HepG2 (cell line): ENCODE results near the gene DPEP3. TPM values are rescaled to one million over a fixed set of nuclear protein-coding genes. Genes with fewer than 3 reads are reported as not detected.

Source experiments
- CBFB ChIP-seq: sonication (generic); formaldehyde crosslinking; IDR thresholded peaks from 2 replicates; pipeline ENCODE4 v1.4.0; 2020; ENCODE audit warnings: missing genetic modification reagents
- ELF4 ChIP-seq: sonication (generic); formaldehyde crosslinking; IDR thresholded peaks from 2 replicates; pipeline ENCODE4 v1.5.0; 2020; ENCODE audit warnings: missing genetic modification reagents, mild to moderate bottlenecking, moderate library complexity, borderline replicate concordance
- HBP1 ChIP-seq: IDR thresholded peaks from 2 replicates; pipeline ENCODE4 v1.6.1; 2016; ENCODE audit warnings: low read depth, control low read depth
- HDAC2 ChIP-seq: sonication (generic); formaldehyde crosslinking; IDR thresholded peaks from 2 replicates; pipeline ENCODE4 v1.4.0; 2020; ENCODE audit warnings: missing genetic modification reagents
- JUN ChIP-seq: sonication (generic); formaldehyde crosslinking; IDR thresholded peaks from 2 replicates; pipeline ENCODE4 v1.4.0; 2020; ENCODE audit warnings: mild to moderate bottlenecking, missing genetic modification reagents
- MAF1 ChIP-seq: sonication (generic); formaldehyde crosslinking; IDR thresholded peaks from 2 replicates; pipeline ENCODE4 v1.5.0; 2020; ENCODE audit warnings: missing genetic modification reagents, borderline replicate concordance
- MAFF ChIP-seq: IDR thresholded peaks from 2 replicates; pipeline ENCODE4 v1.6.1; 2011; ENCODE audit warnings: low read depth, low read length, improper control_type of control experiment
- MAFK ChIP-seq, 2 experiments: IDR thresholded peaks in 1 of 2; conservative IDR thresholded peaks in 1 of 2; 2 replicates each; pipeline ENCODE4 v1.6.1; 2011; ENCODE audit warnings: improper control_type of control experiment in 2 of 2, low read length in 2 of 2
- MBD4 ChIP-seq: IDR thresholded peaks from 2 replicates; pipeline ENCODE4 v1.6.1; 2012; ENCODE audit warnings: low read length, inconsistent platforms, borderline replicate concordance
- NCOA1 ChIP-seq: sonication (generic); formaldehyde crosslinking; IDR thresholded peaks from 2 replicates; pipeline ENCODE4 v1.9.0; 2021; ENCODE audit warnings: missing genetic modification reagents
- NFKB2 ChIP-seq: sonication (generic); formaldehyde crosslinking; IDR thresholded peaks from 2 replicates; pipeline ENCODE4 v1.4.0; 2020; ENCODE audit warnings: missing genetic modification reagents, borderline replicate concordance
- POLR2AphosphoS5 ChIP-seq: IDR thresholded peaks from 2 replicates; pipeline ENCODE4 v1.6.1; 2012; ENCODE audit warnings: low read depth, low read length
- SALL2 ChIP-seq: sonication (generic); formaldehyde crosslinking; IDR thresholded peaks from 2 replicates; pipeline ENCODE4 v1.8.1; 2023; ENCODE audit warnings: mild to moderate bottlenecking, missing genetic modification reagents, inconsistent platforms
- SOX5 ChIP-seq: IDR thresholded peaks from 2 replicates; pipeline ENCODE4 v1.6.1; 2016; ENCODE audit warnings: borderline replicate concordance
- TAF1 ChIP-seq: sonication (generic); formaldehyde crosslinking; IDR thresholded peaks from 2 replicates; pipeline ENCODE4 v1.4.0; 2020; ENCODE audit warnings: missing genetic modification reagents
- TARDBP ChIP-seq: sonication (generic); formaldehyde crosslinking; IDR thresholded peaks from 2 replicates; pipeline ENCODE4 v1.8.0; 2022; ENCODE audit warnings: mild to moderate bottlenecking, missing genetic modification reagents
- TERF1 ChIP-seq: sonication (generic); formaldehyde crosslinking; IDR thresholded peaks from 2 replicates; pipeline ENCODE4 v1.8.0; 2022; ENCODE audit warnings: mild to moderate bottlenecking, missing genetic modification reagents, moderate library complexity
- ZBTB7B ChIP-seq: sonication (generic); formaldehyde crosslinking; IDR thresholded peaks from 2 replicates; pipeline ENCODE4 v1.4.0; 2020; ENCODE audit warnings: missing genetic modification reagents
- ZEB1 ChIP-seq: IDR thresholded peaks from 2 replicates; pipeline ENCODE4 v1.6.1; 2012; ENCODE audit warnings: mild to moderate bottlenecking, low read depth, inconsistent platforms; ENCODE audit not compliant: insufficient replicate concordance
- ZNF282 ChIP-seq: fragments of 450-650 bp; IDR thresholded peaks from 2 replicates; pipeline ENCODE4 v1.6.1; 2018; ENCODE audit not compliant: partially characterized antibody
- ZNF501 ChIP-seq: sonication (generic); formaldehyde crosslinking; IDR thresholded peaks from 2 replicates; pipeline ENCODE4 v1.5.1; 2020; ENCODE audit warnings: mild to moderate bottlenecking, moderate library complexity, missing genetic modification reagents
- ZNF567 ChIP-seq: sonication (generic); formaldehyde crosslinking; IDR thresholded peaks from 2 replicates; pipeline ENCODE4 v1.8.1; 2023; ENCODE audit warnings: mild to moderate bottlenecking, missing genetic modification reagents, borderline replicate concordance
- ZNF678 ChIP-seq: sonication (generic); formaldehyde crosslinking; IDR thresholded peaks from 2 replicates; pipeline ENCODE4 v1.4.0; 2020; ENCODE audit warnings: mild to moderate bottlenecking, missing genetic modification reagents
- ZSCAN25 ChIP-seq: sonication (generic); formaldehyde crosslinking; IDR thresholded peaks from 2 replicates; pipeline ENCODE4 v1.8.0; 2022; ENCODE audit warnings: mild to moderate bottlenecking, missing genetic modification reagents
- polyA plus RNA-seq, 8 experiments: library from polyadenylated mRNA; depleted of rRNA in 3 of 8; stranded (reverse) in 7 of 8; unstranded in 1 of 8; fragments of >200 nt; fragmentation: Illumina TruSeq in 4 of 8; extraction: Trizol in 4 of 8; gene quantifications; 2 replicates each; pipeline versions ENCODE4 v1.2.1 to v1.2.3, GENCODE V29; 2011 to 2016; ENCODE audit warnings: low read depth in 4 of 8, missing spikeins in 1 of 8, mixed read lengths in 1 of 8; ENCODE audit not compliant: insufficient read depth in 1 of 8
- total RNA-seq, 5 experiments: library from RNA; depleted of rRNA; stranded (reverse); fragments of >200 nt; fragmentation: Illumina TruSeq; extraction: Trizol; gene quantifications; 2 replicates each; pipeline ENCODE4 v1.2.3, GENCODE V29; 2016; ENCODE audit warnings: low read depth in 1 of 5
- TF ChIP-seq, protein P1 (sequence below): sonication (generic); formaldehyde crosslinking; IDR thresholded peaks from 2 replicates; pipeline ENCODE4 v1.4.0; 2020; ENCODE audit warnings: low read depth, mild to moderate bottlenecking, missing genetic modification reagents
- TF ChIP-seq, protein P2 (sequence below): sonication (generic); formaldehyde crosslinking; IDR thresholded peaks from 2 replicates; pipeline ENCODE4 v1.4.0; 2020; ENCODE audit warnings: missing genetic modification reagents, borderline replicate concordance

DPEP3 gene
- total and polyA plus RNA-seq, 2 of the 13 experiments (the other 11 are each of a cell fraction or from before 2014, with no cell fraction given), result not detected

GRCh38 chr16:67965668-67966548 lies 14.4 kb downstream of the DPEP3 start (continued):
- TF ChIP-seq ZNF282 (no peak), HBP1 (CRISPR knock-in tag) (no peak; the same call in 1 of the 2 replicates), JUN (CRISPR knock-in tag) (no peak), TERF1 (CRISPR knock-in tag) (no peak), MAFK (conservative IDR thresholded peaks at IDR 0.05 in 1 of 2, IDR thresholded peaks at IDR 0.05 in 1 of 2; ENCODE audit: low read length in 2 of 2) (no peak), ELF4 (CRISPR knock-in tag) (no peak), ZSCAN25 (CRISPR knock-in tag) (no peak), ZEB1 (no peak), CBFB (CRISPR knock-in tag) (no peak), TARDBP (CRISPR knock-in tag) (peak; percentile 73), MBD4 (no peak), HDAC2 (CRISPR knock-in tag) (no peak), NFKB2 (CRISPR knock-in tag) (peak; percentile 21; the same call in 1 of the 2 replicates), ZBTB7B (CRISPR knock-in tag) (no peak), NCOA1 (CRISPR knock-in tag) (peak; percentile 70; the same call in 1 of the 2 replicates), POLR2AphosphoS5 (peak; percentile 7; the same call in 1 of the 2 replicates), SOX5 (no peak), MAFF (no peak), ZNF567 (no peak), MAF1 (CRISPR knock-in tag) (no peak), SALL2 (no peak), TAF1 (CRISPR knock-in tag) (no peak), ZNF678 (no peak), ZNF501 (CRISPR knock-in tag) (0 out of 2 replicates have a peak, but pooled peaks have one; percentile 8)
- TF ChIP-seq, protein P1, sequence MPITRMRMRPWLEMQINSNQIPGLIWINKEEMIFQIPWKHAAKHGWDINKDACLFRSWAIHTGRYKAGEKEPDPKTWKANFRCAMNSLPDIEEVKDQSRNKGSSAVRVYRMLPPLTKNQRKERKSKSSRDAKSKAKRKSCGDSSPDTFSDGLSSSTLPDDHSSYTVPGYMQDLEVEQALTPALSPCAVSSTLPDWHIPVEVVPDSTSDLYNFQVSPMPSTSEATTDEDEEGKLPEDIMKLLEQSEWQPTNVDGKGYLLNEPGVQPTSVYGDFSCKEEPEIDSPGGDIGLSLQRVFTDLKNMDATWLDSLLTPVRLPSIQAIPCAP (CRISPR knock-in tag), result 0 out of 2 replicates have a peak, but pooled peaks have one; percentile 48
- TF ChIP-seq, protein P2, sequence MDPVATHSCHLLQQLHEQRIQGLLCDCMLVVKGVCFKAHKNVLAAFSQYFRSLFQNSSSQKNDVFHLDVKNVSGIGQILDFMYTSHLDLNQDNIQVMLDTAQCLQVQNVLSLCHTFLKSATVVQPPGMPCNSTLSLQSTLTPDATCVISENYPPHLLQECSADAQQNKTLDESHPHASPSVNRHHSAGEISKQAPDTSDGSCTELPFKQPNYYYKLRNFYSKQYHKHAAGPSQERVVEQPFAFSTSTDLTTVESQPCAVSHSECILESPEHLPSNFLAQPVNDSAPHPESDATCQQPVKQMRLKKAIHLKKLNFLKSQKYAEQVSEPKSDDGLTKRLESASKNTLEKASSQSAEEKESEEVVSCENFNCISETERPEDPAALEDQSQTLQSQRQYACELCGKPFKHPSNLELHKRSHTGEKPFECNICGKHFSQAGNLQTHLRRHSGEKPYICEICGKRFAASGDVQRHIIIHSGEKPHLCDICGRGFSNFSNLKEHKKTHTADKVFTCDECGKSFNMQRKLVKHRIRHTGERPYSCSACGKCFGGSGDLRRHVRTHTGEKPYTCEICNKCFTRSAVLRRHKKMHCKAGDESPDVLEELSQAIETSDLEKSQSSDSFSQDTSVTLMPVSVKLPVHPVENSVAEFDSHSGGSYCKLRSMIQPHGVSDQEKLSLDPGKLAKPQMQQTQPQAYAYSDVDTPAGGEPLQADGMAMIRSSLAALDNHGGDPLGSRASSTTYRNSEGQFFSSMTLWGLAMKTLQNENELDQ (CRISPR knock-in tag), result no peak
